ENCODE measurements around the gene ZNF804A.

The ZNF804A gene

DNA sequence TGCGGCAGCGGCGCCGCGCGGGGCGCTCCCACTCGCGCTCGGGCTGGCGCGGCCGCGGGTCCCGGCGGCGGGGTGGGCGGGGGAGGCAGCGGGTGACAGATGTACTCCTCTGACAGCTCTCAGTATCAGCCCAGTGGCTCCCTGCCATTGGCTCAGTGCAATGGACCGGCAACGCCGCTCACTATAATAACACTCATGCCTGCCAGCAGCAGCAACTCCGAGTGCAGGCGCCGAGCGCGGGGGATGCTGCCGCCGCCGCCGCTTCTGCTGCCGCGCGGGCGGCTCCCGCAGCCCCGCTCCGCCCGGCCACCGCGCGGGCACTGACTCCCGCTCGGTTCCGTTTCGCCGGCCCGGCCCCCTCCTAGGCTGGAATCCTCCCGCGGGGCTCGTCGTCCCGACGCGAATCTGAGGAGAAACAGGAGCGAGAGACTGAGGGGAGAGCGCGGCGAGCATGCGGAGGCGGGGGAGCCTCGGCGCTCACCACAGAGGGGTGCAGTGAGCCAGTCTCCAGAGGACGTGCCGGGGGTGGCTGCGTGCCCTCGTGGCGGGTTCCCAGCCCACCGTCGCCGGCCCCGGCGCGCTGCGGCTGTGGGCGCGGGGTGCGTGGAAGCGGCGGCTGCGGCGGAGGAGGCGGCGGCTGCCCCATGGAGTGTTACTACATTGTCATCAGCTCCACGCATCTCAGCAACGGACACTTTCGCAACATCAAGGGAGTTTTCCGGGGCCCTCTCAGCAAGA is at the start of gene ZNF804A:
Gene ZNF804A (plus strand): TSS at position 214 of the 738 bp plus-strand sequence. CDS start 431 bp downstream, at position 645.
- peak; percentile 44 for DNase-seq

DNA sequence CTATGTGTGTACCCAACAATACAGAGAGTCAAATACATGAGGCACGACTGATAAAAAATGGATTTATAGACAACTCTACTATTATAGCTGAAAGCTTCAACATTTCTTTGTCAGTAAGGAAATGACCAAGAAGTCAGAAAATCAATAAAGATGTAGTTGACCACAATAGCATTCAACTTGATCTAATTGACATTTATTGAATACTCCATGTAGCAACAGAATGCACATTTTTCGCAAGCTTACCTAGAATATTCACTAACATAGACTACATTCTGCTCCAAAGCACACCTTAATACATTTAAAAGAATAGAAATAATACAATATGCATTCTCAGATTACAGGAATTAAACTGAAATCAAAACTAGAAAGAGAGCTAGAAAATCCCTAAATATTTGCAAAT is 49.2 kb upstream of the ZNF804A start:
- no peak for DNase-seq

GRCh38 chr2:184551626-184552025 is 46.7 kb upstream of the ZNF804A start:
- DNase-seq, result no peak

DNA sequence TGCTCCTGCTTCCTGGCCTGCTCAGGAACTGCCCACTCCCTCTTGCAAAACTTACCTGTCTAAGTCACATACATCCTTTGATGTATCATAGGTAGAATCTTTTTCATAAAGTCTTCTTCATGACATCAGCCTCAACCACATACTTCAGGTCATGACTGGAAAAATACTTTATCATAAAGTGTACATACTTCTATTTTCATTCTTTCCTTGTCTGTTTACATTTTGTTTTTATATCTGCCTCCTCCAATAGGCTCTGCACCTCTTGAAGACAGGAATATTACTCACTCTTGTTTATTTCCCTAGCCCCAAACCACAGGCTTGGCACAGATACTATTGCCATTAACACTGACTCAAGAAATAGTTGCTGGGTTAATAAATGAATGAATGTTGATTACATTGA is 43.6 kb upstream of the ZNF804A start:
- DNase-seq, result no peak

DNA sequence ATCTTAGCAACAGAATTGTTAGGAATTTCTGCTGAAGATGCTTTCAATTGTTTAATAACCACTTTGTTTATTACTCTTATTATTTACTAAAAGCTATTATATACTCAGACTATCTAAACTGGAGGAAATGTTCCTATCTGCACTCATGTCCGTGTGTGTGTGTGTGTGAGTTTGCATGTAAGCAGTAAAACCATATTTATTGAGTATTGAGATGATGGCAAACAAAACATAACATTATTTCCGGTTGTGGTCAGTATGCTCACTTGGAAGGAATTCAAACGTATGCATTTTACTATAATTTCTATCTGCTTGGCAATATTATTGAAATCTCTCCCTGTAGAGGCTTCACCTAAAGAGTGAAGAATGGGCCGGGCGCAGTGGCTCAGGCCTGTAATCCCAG is 43.0 kb upstream of the ZNF804A start:
- no peak for DNase-seq

DNA sequence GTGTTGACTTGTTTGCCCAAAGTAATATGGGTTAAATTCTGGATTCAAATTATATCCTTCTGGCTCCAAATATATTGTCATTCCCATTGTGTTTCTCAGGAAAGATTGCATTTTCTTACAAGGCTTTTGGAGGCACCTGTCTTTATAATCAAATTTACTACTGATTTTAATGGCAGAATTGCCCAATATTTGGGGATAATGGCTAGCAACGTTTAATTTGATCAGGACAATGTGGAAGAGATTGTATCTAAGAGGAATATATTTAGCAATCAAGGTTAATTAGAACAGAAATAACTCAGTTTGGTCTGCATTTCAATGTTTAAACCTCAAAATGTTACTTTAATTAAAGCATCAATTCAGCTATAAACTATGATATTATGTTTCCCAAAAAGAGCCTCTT is 41.7 kb upstream of the ZNF804A start:
- DNase-seq, result no peak

- DNase-seq, result no peak
These were observed 39.4 kb upstream of the ZNF804A start for GRCh38 chr2:184558713-184559464.

GRCh38 chr2:184560603-184561002 is 37.7 kb upstream of the ZNF804A start:
- no peak for DNase-seq

- DNase-seq, result no peak
These were observed 35.8 kb upstream of the ZNF804A start for GRCh38 chr2:184562532-184562931.

DNA sequence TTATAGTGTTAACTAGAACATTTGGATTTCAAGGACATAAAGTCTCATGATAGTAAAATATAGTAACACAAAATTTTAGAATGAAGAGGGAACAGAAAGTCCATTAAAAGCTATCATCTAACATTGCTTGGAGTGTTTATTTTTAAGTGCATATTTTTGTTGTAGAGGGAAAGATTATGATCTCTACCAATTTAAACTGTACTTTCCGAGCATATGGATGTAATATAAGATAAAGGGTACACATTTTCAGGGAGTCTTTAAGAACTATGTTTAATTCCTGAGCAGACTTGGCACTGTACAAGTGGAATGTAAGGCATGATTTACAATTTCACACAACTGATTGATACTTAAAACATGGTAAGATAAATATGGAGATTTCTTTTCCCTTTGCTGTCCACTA is 34.2 kb upstream of the ZNF804A start:
- no peak for DNase-seq

GRCh38 chr2:184566716-184567115 is 31.6 kb upstream of the ZNF804A start:
- no peak for DNase-seq

DNA sequence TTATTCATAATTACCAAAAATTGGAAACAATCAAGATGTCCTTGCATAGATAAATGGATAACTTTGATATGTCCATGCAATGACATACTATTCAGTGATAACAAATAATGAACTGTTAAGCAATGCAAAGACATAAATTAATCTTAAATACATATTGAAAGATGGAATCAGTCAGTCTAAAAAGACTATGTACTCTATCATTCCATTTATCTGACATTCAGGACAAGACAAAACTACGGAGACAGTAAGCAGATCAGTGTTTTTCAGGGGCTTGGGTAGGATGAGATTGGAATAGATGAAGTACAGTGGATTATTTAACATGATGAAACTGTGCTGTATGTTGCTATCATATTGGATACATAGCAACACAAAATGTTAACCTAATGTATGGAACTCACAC is 21.3 kb upstream of the ZNF804A start:
- no peak for DNase-seq

DNA sequence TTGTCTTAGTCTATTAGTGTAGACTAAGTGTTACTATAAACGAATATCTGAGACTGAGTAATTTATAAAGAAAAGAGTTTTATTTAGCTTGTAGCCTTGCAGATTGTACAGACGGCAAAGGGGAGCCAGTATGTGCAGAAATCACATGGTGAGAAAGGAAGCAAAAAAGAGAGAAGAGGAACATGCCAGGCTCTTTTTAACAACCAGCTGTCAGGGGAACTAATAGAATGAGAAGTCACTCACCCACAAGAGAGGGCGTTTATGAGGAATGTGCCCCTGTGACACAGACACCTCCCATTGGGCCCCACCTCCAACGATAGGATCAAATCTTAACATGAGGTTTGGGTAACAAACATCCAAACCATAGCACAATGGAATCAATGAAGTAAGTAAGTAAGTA is 20.6 kb upstream of the ZNF804A start:
- DNase-seq, result no peak

- DNase-seq, result no peak
These were observed 19.1 kb upstream of the ZNF804A start for GRCh38 chr2:184579226-184579625.

- DNase-seq, result no peak
These were observed 16.9 kb upstream of the ZNF804A start for GRCh38 chr2:184581391-184581790.

DNA sequence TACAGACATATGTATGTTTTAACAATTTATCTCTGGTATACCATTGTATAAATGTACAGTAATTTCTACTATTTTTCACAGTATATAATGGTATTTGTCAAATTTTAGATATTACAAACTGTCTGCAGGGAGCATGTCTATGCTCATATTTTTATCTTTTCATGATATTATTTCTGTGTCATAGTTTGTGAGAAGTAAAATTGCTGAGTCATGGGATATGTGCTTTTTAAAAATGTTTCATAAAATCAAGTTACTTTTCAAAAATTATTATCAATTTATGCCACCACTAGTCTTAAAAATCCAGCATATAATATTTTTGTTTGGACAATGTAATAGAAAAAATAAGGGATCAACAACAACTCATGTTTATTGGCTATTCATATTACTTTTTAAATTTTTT is 9.1 kb upstream of the ZNF804A start:
- no peak for DNase-seq

GRCh38 chr2:184596819-184597411 is 1.4 kb upstream of the ZNF804A start:
- DNase-seq, result peak; percentile 25

DNA sequence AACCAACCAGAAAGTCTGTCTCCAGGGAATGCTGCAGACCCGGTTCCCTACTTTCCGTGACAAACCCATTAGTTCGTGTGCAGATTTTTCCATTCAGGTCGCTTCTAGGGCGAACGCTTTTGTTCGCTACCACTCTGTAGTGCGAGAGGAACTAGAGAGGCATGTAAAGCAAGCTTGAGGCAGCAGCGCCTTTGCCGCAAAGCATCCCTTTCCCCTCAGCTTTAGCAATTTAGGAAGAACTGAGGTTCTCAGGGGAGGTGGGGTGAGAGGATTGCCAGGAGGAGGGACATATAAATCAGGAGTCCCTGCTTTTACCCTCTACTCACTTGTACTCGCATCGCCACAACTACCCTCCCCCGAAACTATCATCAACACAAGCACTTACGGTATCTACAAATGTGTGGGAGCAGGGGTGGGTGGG is 748 bp upstream of the ZNF804A start:
- DNase-seq, result peak; percentile 34

- DNase-seq, result no peak
These were observed 370 bp upstream of the ZNF804A start for GRCh38 chr2:184598002-184598315.

DNA sequence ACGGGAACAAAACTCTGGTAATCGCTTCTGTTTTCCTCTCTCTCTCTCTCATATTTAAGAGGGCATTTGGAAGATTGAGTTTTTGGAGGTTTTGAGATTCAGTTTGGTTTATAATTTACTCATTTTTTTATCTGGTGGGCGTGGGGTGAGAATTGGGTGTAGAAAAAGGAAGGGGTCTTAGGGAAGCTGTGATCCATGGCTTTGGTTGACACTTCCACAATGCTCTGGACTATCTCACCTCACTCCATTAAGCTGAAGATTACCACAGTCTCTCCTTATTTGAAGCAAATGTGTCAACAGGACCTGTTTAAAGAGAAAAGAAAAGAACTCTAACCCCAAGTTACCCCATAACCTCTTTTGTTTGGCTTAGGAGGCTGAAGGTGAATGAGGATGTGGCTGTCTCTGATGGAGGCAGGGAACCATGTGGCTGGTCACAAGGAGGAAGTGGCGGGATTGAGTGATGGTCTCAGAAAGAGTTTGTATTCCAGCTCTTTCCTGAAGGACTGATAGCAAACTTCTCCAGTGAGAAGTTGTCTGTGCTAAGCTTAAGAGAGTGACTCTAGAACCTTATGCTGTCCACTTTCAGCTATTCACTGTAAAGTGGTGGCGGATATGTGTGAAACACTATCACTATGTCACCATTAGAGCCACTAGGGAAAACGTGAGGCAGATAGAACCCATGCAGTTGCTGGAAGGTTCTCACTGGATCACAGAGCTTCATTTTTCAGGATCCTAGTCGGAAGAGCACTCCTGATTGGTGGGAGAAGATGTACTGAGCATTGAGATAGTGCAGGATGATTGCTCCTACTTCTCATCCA is 934 bp downstream of the ZNF804A start:
- no peak for DNase-seq

DNA sequence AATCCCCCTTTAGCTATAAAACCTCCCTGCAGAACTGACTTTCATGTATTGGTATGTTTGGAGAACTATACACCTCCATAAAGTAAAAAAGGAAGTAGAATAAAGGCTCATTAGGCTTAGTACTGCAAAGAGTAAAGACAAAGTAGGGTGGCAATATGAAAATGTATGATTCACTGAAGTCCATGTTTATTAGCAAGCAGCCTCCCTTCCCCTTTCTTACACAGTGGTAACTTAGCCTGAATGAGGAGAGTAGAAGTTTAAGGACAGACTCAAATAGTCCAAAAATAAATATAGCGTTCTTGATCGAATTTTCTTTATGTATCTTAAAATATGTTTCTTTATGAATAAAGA is 1.5 kb downstream of the ZNF804A start:
- DNase-seq, result no peak

DNA sequence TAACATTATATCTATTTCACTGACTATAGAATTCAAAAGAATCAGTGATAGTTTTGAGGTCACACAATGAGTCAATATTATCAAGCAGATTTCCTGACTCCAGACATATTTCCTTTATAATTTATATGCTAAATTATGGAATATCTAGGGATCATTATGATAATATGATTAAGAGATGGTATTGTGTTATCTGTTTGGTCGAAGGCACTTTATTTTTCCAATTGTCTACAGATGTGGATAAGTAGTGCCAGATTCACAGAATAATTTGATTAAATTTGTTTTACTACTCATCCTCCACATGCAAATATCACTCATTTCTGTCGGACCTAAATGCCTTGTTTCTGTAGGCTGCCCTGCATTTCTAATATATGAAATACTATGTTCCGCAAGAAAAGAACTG is 4.4 kb downstream of the ZNF804A start:
- DNase-seq, result no peak

- no peak for DNase-seq
These were observed 12.6 kb downstream of the ZNF804A start for GRCh38 chr2:184610891-184611290.

All from midbrain (tissue), 1 donor.